Measurements from ENCODE around the gene ZDHHC5.
"Not testable (repeated sequence)": the region's sequence is repeated elsewhere in the genome, so short reads cannot be mapped to it uniquely, and the experiment has no call there.

The ZDHHC5 gene

GRCh38 chr11:57704932-57705331, 37.0 kb downstream of the ZDHHC5 start:
- peaks cover 68% of the 10 kb centered on the region for H3K36me3 ChIP-seq (ENCODE audit: control insufficient read depth, insufficient read depth, low read length)
- 80 to 100% methylated on average over 1 to 2 of the region's 6 CpGs for WGBS, 2 experiments (ENCODE audit: insufficient coverage in 2 of 2)

GRCh38 chr11:57705432-57705831, 37.5 kb downstream of the ZDHHC5 start:
- H3K4me3 ChIP-seq (ENCODE audit: extremely low read depth, insufficient read depth, low read length, poor library complexity, severe bottlenecking); H3K27ac ChIP-seq (ENCODE audit: low read depth, low read length, severe bottlenecking); H3K9me3 ChIP-seq (ENCODE audit: control insufficient read depth, low read length); H3K4me1 ChIP-seq (ENCODE audit: control insufficient read depth, insufficient read depth, low read length, poor library complexity, severe bottlenecking): not testable (repeated sequence)
- H3K36me3 ChIP-seq (ENCODE audit: control insufficient read depth, insufficient read depth, low read length) = peaks cover 64% of the 10 kb centered on the region
- 100% methylated on average over 1 of the region's 8 CpGs; no CpG with 5 or more reads in 1 of the 2 experiments for WGBS, 2 experiments (ENCODE audit: insufficient coverage in 2 of 2)

More at GRCh38 chr11:57704932-57705331, 37.0 kb downstream of the ZDHHC5 start:
- H3K4me3 ChIP-seq (ENCODE audit: extremely low read depth, insufficient read depth, low read length, poor library complexity, severe bottlenecking) = no peak overlapping the region
- no peaks in the 10 kb centered on the region for H3K9me3 ChIP-seq (ENCODE audit: control insufficient read depth, low read length)
- H3K27ac ChIP-seq (ENCODE audit: low read depth, low read length, severe bottlenecking) = no peak overlapping the region
- no peaks in the 10 kb centered on the region for H3K4me1 ChIP-seq (ENCODE audit: control insufficient read depth, insufficient read depth, low read length, poor library complexity, severe bottlenecking)

- Histone ChIP-seq H3K27ac (ENCODE audit: low read depth, low read length, severe bottlenecking) (no peak overlapping the region), H3K9me3 (ENCODE audit: control insufficient read depth, low read length) (no peaks in the 10 kb centered on the region), H3K4me3 (ENCODE audit: extremely low read depth, insufficient read depth, low read length, poor library complexity, severe bottlenecking) (no peak overlapping the region), H3K36me3 (ENCODE audit: control insufficient read depth, insufficient read depth, low read length) (peaks cover 41% of the 10 kb centered on the region), H3K4me1 (ENCODE audit: control insufficient read depth, insufficient read depth, low read length, poor library complexity, severe bottlenecking) (peaks cover 5% of the 10 kb centered on the region)
- WGBS, 2 experiments (ENCODE audit: insufficient coverage in 2 of 2) = 97 to 99% methylated on average over 5 of the region's 5 CpGs
These were observed 42.0 kb downstream of the ZDHHC5 start for GRCh38 chr11:57709802-57710367.

GRCh38 chr11:57711414-57712255, 43.7 kb downstream of the ZDHHC5 start, which contains the start of gene MED19:
Gene MED19 (minus strand): TSS chr11:57712215. CDS start chr11:57712179, 36 bp downstream.
- Histone ChIP-seq H3K36me3 (ENCODE audit: control insufficient read depth, insufficient read depth, low read length) (peaks cover 32% of the 10 kb centered on the region), H3K4me3 (ENCODE audit: extremely low read depth, insufficient read depth, low read length, poor library complexity, severe bottlenecking) (peak within 1 kb of the TSS; percentile 94), H3K4me1 (ENCODE audit: control insufficient read depth, insufficient read depth, low read length, poor library complexity, severe bottlenecking) (peaks cover 5% of the 10 kb centered on the region), H3K9me3 (ENCODE audit: control insufficient read depth, low read length) (no peaks in the 10 kb centered on the region), H3K27ac (ENCODE audit: low read depth, low read length, severe bottlenecking) (peak within 1 kb of the TSS; percentile 92)
- WGBS, 2 experiments (ENCODE audit: insufficient coverage in 2 of 2) = 12 to 14% methylated on average over 31 to 35 of the region's 51 CpGs

GRCh38 chr11:57712256-57713150, 44.6 kb downstream of the ZDHHC5 start, which contains the start of gene TMX2:
Gene TMX2 (plus strand): TSS chr11:57712593. CDS start chr11:57712619, 26 bp downstream.
- Histone ChIP-seq H3K9me3 (ENCODE audit: control insufficient read depth, low read length) (no peaks in the 10 kb centered on the region), H3K4me1 (ENCODE audit: control insufficient read depth, insufficient read depth, low read length, poor library complexity, severe bottlenecking) (peaks cover 5% of the 10 kb centered on the region), H3K36me3 (ENCODE audit: control insufficient read depth, insufficient read depth, low read length) (peaks cover 30% of the 10 kb centered on the region), H3K27ac (ENCODE audit: low read depth, low read length, severe bottlenecking) (peak within 1 kb of the TSS; percentile 92), H3K4me3 (ENCODE audit: extremely low read depth, insufficient read depth, low read length, poor library complexity, severe bottlenecking) (peak within 1 kb of the TSS; percentile 94)
- 0% methylated on average over 40 to 42 of the region's 53 CpGs for WGBS, 2 experiments (ENCODE audit: insufficient coverage in 2 of 2)

- no peak overlapping the region for H3K27ac ChIP-seq (ENCODE audit: low read depth, low read length, severe bottlenecking)
- H3K36me3 ChIP-seq (ENCODE audit: control insufficient read depth, insufficient read depth, low read length) = peaks cover 36% of the 10 kb centered on the region
- peak overlapping the region; percentile 94 for H3K4me3 ChIP-seq (ENCODE audit: extremely low read depth, insufficient read depth, low read length, poor library complexity, severe bottlenecking)
- WGBS, 2 experiments (ENCODE audit: insufficient coverage in 2 of 2) = 100% methylated on average over 2 of the region's 2 CpGs
- H3K9me3 ChIP-seq (ENCODE audit: control insufficient read depth, low read length) = no peaks in the 10 kb centered on the region
- peaks cover 5% of the 10 kb centered on the region for H3K4me1 ChIP-seq (ENCODE audit: control insufficient read depth, insufficient read depth, low read length, poor library complexity, severe bottlenecking)
These were observed 45.9 kb downstream of the ZDHHC5 start for GRCh38 chr11:57713835-57714234.

- 96% methylated on average over 5 of the region's 34 CpGs; no CpG with 5 or more reads in 1 of the 2 experiments for WGBS, 2 experiments (ENCODE audit: insufficient coverage in 2 of 2)
- H3K4me3 ChIP-seq (ENCODE audit: extremely low read depth, insufficient read depth, low read length, poor library complexity, severe bottlenecking); H3K4me1 ChIP-seq (ENCODE audit: control insufficient read depth, insufficient read depth, low read length, poor library complexity, severe bottlenecking); H3K9me3 ChIP-seq (ENCODE audit: control insufficient read depth, low read length); H3K27ac ChIP-seq (ENCODE audit: low read depth, low read length, severe bottlenecking): not testable (repeated sequence)
- H3K36me3 ChIP-seq (ENCODE audit: control insufficient read depth, insufficient read depth, low read length) = peaks cover 50% of the 10 kb centered on the region
These were observed 48.8 kb downstream of the ZDHHC5 start for GRCh38 chr11:57716726-57717125.

- H3K9me3 ChIP-seq (ENCODE audit: control insufficient read depth, low read length) = no peaks in the 10 kb centered on the region
- no peak overlapping the region for H3K27ac ChIP-seq (ENCODE audit: low read depth, low read length, severe bottlenecking)
- H3K36me3 ChIP-seq (ENCODE audit: control insufficient read depth, insufficient read depth, low read length) = peaks cover 34% of the 10 kb centered on the region
- no peaks in the 10 kb centered on the region for H3K4me1 ChIP-seq (ENCODE audit: control insufficient read depth, insufficient read depth, low read length, poor library complexity, severe bottlenecking)
- WGBS, 2 experiments (ENCODE audit: insufficient coverage in 2 of 2) = no CpG with 5 or more reads among the region's 2 CpGs
- H3K4me3 ChIP-seq (ENCODE audit: extremely low read depth, insufficient read depth, low read length, poor library complexity, severe bottlenecking) = no peak overlapping the region
These were observed 59.3 kb downstream of the ZDHHC5 start for GRCh38 chr11:57727185-57727584.

- WGBS, 2 experiments (ENCODE audit: insufficient coverage in 2 of 2) = 75 to 87% methylated on average over 2 to 5 of the region's 7 CpGs
- H3K4me1 ChIP-seq (ENCODE audit: control insufficient read depth, insufficient read depth, low read length, poor library complexity, severe bottlenecking) = no peaks in the 10 kb centered on the region
- no peak overlapping the region for H3K27ac ChIP-seq (ENCODE audit: low read depth, low read length, severe bottlenecking)
- no peaks in the 10 kb centered on the region for H3K9me3 ChIP-seq (ENCODE audit: control insufficient read depth, low read length)
- H3K36me3 ChIP-seq (ENCODE audit: control insufficient read depth, insufficient read depth, low read length) = peaks cover 33% of the 10 kb centered on the region
- no peak overlapping the region for H3K4me3 ChIP-seq (ENCODE audit: extremely low read depth, insufficient read depth, low read length, poor library complexity, severe bottlenecking)
These were observed 60.9 kb downstream of the ZDHHC5 start for GRCh38 chr11:57728829-57729228.

- Histone ChIP-seq H3K4me3 (ENCODE audit: extremely low read depth, insufficient read depth, low read length, poor library complexity, severe bottlenecking) (no peak overlapping the region), H3K4me1 (ENCODE audit: control insufficient read depth, insufficient read depth, low read length, poor library complexity, severe bottlenecking) (no peaks in the 10 kb centered on the region), H3K27ac (ENCODE audit: low read depth, low read length, severe bottlenecking) (no peak overlapping the region), H3K36me3 (ENCODE audit: control insufficient read depth, insufficient read depth, low read length) (peaks cover 32% of the 10 kb centered on the region), H3K9me3 (ENCODE audit: control insufficient read depth, low read length) (no peaks in the 10 kb centered on the region)
- WGBS, 2 experiments (ENCODE audit: insufficient coverage in 2 of 2) = 100% methylated on average over 4 of the region's 7 CpGs
These were observed 61.6 kb downstream of the ZDHHC5 start for GRCh38 chr11:57729479-57729878.

All from mesodermal cell (in vitro differentiated cells).